Measurements from ENCODE around the gene TMEM176B.

Gene TMEM176B

DNA sequence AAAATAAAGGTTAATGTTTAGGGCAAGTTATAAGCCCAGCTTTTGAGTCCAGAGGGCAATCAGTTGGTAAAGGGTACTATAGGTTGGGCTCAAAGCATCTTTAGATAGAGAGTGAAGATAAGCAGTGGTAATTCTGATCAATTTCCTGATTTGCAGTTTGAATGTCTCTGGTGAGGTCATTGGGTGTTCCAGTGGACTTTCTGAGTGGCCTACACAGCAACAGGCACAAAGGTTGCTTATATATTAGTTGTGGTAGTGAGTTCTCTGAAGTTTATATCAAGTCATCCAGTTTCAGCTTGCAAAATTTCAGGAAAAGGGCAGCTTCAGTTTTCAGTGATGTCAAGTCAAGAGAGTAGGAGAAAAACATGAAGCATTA, 33.8 kb downstream of the TMEM176B start:
- in situ Hi-C loops (cut with MboI; ENCODE audit: low sequenced_read_pairs, unreplicated experiment) = no loop called here
- no peak for DNase-seq (ENCODE audit: low spot score)
- TF ChIP-seq, protein P1, sequence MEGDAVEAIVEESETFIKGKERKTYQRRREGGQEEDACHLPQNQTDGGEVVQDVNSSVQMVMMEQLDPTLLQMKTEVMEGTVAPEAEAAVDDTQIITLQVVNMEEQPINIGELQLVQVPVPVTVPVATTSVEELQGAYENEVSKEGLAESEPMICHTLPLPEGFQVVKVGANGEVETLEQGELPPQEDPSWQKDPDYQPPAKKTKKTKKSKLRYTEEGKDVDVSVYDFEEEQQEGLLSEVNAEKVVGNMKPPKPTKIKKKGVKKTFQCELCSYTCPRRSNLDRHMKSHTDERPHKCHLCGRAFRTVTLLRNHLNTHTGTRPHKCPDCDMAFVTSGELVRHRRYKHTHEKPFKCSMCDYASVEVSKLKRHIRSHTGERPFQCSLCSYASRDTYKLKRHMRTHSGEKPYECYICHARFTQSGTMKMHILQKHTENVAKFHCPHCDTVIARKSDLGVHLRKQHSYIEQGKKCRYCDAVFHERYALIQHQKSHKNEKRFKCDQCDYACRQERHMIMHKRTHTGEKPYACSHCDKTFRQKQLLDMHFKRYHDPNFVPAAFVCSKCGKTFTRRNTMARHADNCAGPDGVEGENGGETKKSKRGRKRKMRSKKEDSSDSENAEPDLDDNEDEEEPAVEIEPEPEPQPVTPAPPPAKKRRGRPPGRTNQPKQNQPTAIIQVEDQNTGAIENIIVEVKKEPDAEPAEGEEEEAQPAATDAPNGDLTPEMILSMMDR (IDR thresholded peaks at IDR 0.05; ENCODE audit: borderline replicate concordance, control extremely low read depth, extremely low read depth, insufficient read depth, missing control alignments) = no peak

DNA sequence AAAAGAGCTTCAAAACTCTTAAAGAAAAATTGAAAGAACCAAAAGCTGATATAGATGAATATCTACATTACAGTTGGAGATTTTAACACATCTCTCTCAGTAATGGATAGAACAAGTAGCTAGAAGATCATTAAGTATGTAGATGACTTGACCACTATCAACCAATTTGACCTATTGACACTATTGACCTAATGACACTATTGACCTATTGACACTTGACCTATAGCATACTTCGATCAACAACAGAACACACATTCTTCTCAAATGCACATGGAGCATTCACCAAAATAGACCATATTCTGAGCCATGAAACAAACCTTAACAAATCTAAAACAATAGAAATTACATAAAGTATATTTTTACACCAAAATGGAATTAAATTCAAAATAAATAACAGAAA, 40.7 kb downstream of the TMEM176B start:
- no peak for DNase-seq (ENCODE audit: low spot score)
- in situ Hi-C loops (cut with MboI; ENCODE audit: low sequenced_read_pairs, unreplicated experiment) = loop anchor here (10.0 kb wide), 1 partner anchor 315 kb away; no protein-coding TSS in a partner anchor
- TF ChIP-seq, protein P1 (IDR thresholded peaks at IDR 0.05; ENCODE audit: borderline replicate concordance, control extremely low read depth, extremely low read depth, insufficient read depth, missing control alignments) = no peak

DNA sequence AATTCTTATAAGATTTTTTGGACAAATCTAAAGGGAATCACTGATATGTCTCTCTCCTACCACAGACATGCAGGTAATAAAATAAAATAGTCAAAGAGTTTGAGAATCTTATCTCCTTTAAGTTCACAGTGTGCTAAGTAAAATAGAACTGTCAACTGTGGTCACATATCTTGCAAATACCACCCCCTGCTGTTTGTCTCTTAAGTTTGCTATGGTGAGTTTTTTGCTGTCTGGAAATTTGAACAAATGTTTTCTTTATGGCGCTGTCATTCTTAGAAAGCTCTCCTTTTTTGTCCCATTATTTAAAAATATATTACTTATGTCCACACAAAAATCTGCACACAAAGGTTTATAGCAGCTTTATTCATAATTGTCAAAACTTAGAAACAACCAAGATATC, 43.3 kb downstream of the TMEM176B start:
- in situ Hi-C loops (cut with MboI; ENCODE audit: low sequenced_read_pairs, unreplicated experiment) = loop anchor here (10.0 kb wide), 1 partner anchor 312 kb away; no protein-coding TSS in a partner anchor

DNA sequence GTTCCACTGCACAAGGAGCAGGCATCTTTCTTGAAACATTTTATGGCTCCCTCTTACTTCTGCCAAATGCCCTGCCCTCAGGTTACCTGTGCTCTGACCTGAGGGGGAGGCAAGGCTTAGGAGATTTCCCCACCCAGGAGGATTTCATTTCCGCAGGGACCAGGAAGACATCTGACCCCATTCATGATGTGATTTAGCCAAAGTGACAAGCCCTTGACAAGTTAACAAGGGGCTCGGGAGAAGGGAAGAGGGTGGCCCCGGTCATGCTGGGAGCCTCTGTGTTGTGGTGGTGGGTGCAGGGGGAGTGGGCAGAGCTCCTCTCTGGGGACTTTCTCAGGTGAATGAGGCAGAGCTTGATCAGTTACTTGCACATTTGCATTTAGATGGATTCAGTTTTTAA, 44.0 kb downstream of the TMEM176B start:
- DNase-seq (ENCODE audit: low spot score) = no peak
- TF ChIP-seq, protein P1 (IDR thresholded peaks at IDR 0.05; ENCODE audit: borderline replicate concordance, control extremely low read depth, extremely low read depth, insufficient read depth, missing control alignments) = no peak
- in situ Hi-C loops (cut with MboI; ENCODE audit: low sequenced_read_pairs, unreplicated experiment) = loop anchor here (10.0 kb wide), 1 partner anchor 311 kb away; no protein-coding TSS in a partner anchor

More for the DNA sequence above, 43.3 kb downstream of the TMEM176B start:
- no peak for DNase-seq (ENCODE audit: low spot score)
- TF ChIP-seq, protein P1 (IDR thresholded peaks at IDR 0.05; ENCODE audit: borderline replicate concordance, control extremely low read depth, extremely low read depth, insufficient read depth, missing control alignments) = peak; percentile 44

DNA sequence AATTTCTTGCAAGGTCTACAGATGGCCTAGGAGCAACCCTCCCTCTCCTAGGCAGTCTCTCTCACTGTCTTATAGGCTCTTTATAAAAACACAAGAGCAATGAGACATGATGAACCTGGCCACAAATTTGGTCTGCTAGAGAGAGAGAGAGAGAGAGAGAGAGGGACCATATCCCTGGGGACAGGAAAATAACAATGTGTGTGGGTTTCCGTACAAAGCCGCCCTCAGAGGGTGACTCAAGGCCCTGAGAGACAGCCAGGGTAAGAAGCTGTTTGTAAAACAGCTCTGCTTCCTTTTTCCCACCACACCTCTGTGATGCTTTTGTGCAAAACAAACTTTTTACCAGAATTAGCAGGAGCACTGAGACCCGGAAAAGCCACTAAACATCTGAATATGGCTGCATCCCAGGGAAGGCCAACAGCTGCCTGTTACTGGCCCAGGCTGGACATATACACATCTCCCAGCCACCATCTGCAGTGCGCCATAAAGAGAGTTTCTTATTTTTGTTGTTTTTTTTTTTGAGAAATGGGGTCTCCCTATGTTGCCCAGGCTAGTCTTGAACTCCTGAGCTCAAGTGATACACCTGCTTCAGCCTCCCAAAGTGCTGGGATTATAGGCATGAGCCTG, 44.6 kb downstream of the TMEM176B start:
- DNase-seq (ENCODE audit: low spot score) = peak; percentile 47
- in situ Hi-C loops (cut with MboI; ENCODE audit: low sequenced_read_pairs, unreplicated experiment) = loop anchor here (10.0 kb wide), 1 partner anchor 311 kb away; no protein-coding TSS in a partner anchor
- TF ChIP-seq, protein P1 (IDR thresholded peaks at IDR 0.05; ENCODE audit: borderline replicate concordance, control extremely low read depth, extremely low read depth, insufficient read depth, missing control alignments) = no peak

DNA sequence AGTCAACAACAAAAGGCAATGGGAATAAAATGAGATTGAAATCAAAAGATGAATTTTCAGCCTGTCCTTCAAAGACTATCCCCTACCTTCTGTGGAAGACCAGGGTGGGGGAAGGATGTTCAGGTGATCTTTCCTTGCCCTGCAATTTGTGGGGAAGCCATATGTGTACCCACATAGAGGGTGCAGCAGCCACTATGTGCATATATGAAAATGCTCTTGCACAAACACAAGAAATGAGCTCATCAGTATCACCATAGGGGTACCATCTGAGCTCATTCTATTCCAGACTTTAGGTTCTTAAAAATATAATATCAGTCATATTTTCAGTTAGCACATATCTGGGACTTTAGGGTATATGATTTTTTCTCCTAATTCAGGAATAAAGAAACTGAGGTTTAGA, 45.2 kb downstream of the TMEM176B start:
- in situ Hi-C loops (cut with MboI; ENCODE audit: low sequenced_read_pairs, unreplicated experiment) = loop anchor here (10.0 kb wide), 1 partner anchor 310 kb away; no protein-coding TSS in a partner anchor
- no peak for DNase-seq (ENCODE audit: low spot score)
- TF ChIP-seq, protein P1 (IDR thresholded peaks at IDR 0.05; ENCODE audit: borderline replicate concordance, control extremely low read depth, extremely low read depth, insufficient read depth, missing control alignments) = no peak

All from GM13976 (cell line).